Panc1 (cell line): ENCODE results near the gene JAG1. TPM values are rescaled to one million over a fixed set of nuclear protein-coding genes. Genes with fewer than 3 reads are reported as not detected.

Experiments
- ATAC-seq: fragments of 200-7000 bp; cut with Tn5 transposase; 2 replicates; pipeline ENCODE4 v1.9.1; 2020; ENCODE audit warnings: mild to moderate bottlenecking, moderate library complexity
- BruUV-seq: library from RNA; stranded (reverse); fragments of 400-500 nt; replicated peaks from 2 replicates; lab custom pipeline; 2021; lab: Mats Ljungman, UMichigan
- CTCF ChIA-PET: fragments of 300-600 bp; sonication (Branson Sonifier 250); formaldehyde crosslinking; loops from one replicate; lab custom pipeline; 2022; ENCODE audit warnings: antibody characterized with exemption; lab: Charles Lee
- POLR2A ChIA-PET: fragments of 300-600 bp; sonication (Branson Sonifier 250); formaldehyde crosslinking; loops from one replicate; lab custom pipeline; 2022; ENCODE audit warnings: antibody characterized with exemption; lab: Charles Lee
- DNase-seq: peaks from one replicate; pipeline ENCODE4 v3.0.0-alpha.2; 2010; ENCODE audit warnings: low read depth, low spot score
- H3K27ac ChIP-seq: 2 replicates; pipeline ENCODE4 v1.5.1; 2011; ENCODE audit warnings: mild to moderate bottlenecking, low read length, inconsistent platforms
- H3K27me3 ChIP-seq: fragments of 200-500 bp; sonication (Bioruptor generic); 2 replicates; pipeline ENCODE4 v1.6.0; 2014; ENCODE audit warnings: low read length, inconsistent platforms; ENCODE audit not compliant: control insufficient read depth, insufficient read depth
- H3K36me3 ChIP-seq: fragments of 200-500 bp; sonication (Bioruptor generic); 2 replicates; pipeline ENCODE4 v1.5.1; 2014; ENCODE audit warnings: inconsistent platforms, mild to moderate bottlenecking, low read length, moderate library complexity; ENCODE audit not compliant: control insufficient read depth, insufficient read depth
- H3K4me1 ChIP-seq: 2 replicates; pipeline ENCODE4 v1.5.1; 2011; ENCODE audit warnings: inconsistent platforms, mild to moderate bottlenecking, low read length, moderate library complexity; ENCODE audit not compliant: control insufficient read depth, insufficient read depth
- H3K4me3 ChIP-seq, 2 experiments: 2 replicates each; pipeline ENCODE4 v1.5.1; 2011 to 2012; ENCODE audit warnings: low read depth in 2 of 2, low read length in 2 of 2, mild to moderate bottlenecking in 2 of 2, inconsistent platforms in 1 of 2, moderate library complexity in 1 of 2
- H3K9me3 ChIP-seq: fragments of 200-500 bp; sonication (Bioruptor generic); 2 replicates; pipeline ENCODE4 v1.5.1; 2014; ENCODE audit warnings: low read depth, mild to moderate bottlenecking, inconsistent platforms, low read length, moderate library complexity; ENCODE audit not compliant: control insufficient read depth, insufficient read depth
- CTCF ChIP-seq: fragments of 450-650 bp; IDR thresholded peaks from 2 replicates; pipeline ENCODE4 v1.5.1; 2017; ENCODE audit warnings: mild to moderate bottlenecking
- POLR2AphosphoS5 ChIP-seq: IDR thresholded peaks from 2 replicates; pipeline ENCODE4 v1.6.1; 2012; ENCODE audit warnings: mild to moderate bottlenecking, low read depth, low read length, moderate library complexity
- REST ChIP-seq, 2 experiments: IDR thresholded peaks; 2 replicates each; pipeline ENCODE4 v1.6.1; 2011 to 2012; ENCODE audit warnings: low read depth in 2 of 2, control low read depth in 1 of 2, low read length in 1 of 2, mild to moderate bottlenecking in 1 of 2, moderate library complexity in 1 of 2; ENCODE audit not compliant: insufficient read depth in 1 of 2
- SIN3A ChIP-seq: IDR thresholded peaks from 2 replicates; pipeline ENCODE4 v1.6.1; 2012; ENCODE audit warnings: low read depth, mild to moderate bottlenecking, low read length, moderate library complexity, borderline replicate concordance; ENCODE audit not compliant: insufficient read depth
- TCF7L2 ChIP-seq: IDR thresholded peaks from 2 replicates; pipeline ENCODE4 v1.6.1; 2011; ENCODE audit warnings: mild to moderate bottlenecking, low read depth, low read length, inconsistent platforms
- in situ Hi-C: cut with HindIII; loops from 2 replicates; pipeline ENCODE4 v1.10.0; 2016; ENCODE audit warnings: low sequenced_read_pairs, low pct_unique_long_range_greater_than_20kb
- intact Hi-C: fragments of 100-400 bp; cut with micrococcal nuclease; formaldehyde crosslinking; loops from one replicate; pipeline ENCODE4 v1.10.0; 2022; ENCODE audit not compliant: unreplicated experiment
- total RNA-seq: library from RNA; stranded (reverse); gene quantifications from one replicate; pipeline ENCODE4 v1.2.1, GENCODE V29; 2021; ENCODE audit not compliant: unreplicated experiment

Gene JAG1
- total RNA-seq, 1 experiment from 2014 or later, result 21.2 TPM

- no peaks in the 10 kb centered on the region for H3K36me3 ChIP-seq
- no TSS peak for BruUV-seq
- in situ Hi-C loops, result no loop called here
- POLR2A ChIA-PET, result interaction anchor here (0.5 kb wide), 1 partner anchor 81 kb away, joined by 3 read pairs; no protein-coding TSS in a partner anchor
- CTCF ChIA-PET, result no interaction called here
- H3K4me3 ChIP-seq, result peak overlapping the region in 1 of 2 experiments; percentile 19; a peak in 2 of 4 replicates
- DNase-seq (peak; percentile 86), ATAC-seq (peak; percentile 97)
- no peaks in the 10 kb centered on the region for H3K9me3 ChIP-seq
- intact Hi-C loops, result no loop called here
- H3K4me1 ChIP-seq, result peaks cover 9% of the 10 kb centered on the region; the same call in 1 of the 2 replicates
- H3K27ac ChIP-seq, result peak overlapping the region; percentile 11; the same call in 1 of the 2 replicates
- TF ChIP-seq SIN3A (no peak), CTCF (no peak), REST (IDR thresholded peaks at IDR 0.05; ENCODE audit: insufficient read depth in 1 of 2, low read depth in 2 of 2, low read length in 1 of 2) (no peak), POLR2AphosphoS5 (no peak), TCF7L2 (no peak)
- no peaks in the 10 kb centered on the region for H3K27me3 ChIP-seq
Observed at GRCh38 chr20:10705801-10706459, 32.1 kb upstream of the JAG1 start.

GRCh38 chr20:10701607-10702006, 27.8 kb upstream of the JAG1 start:
- H3K27ac ChIP-seq, result no peak overlapping the region
- no peaks in the 10 kb centered on the region for H3K9me3 ChIP-seq
- no peaks in the 10 kb centered on the region for H3K36me3 ChIP-seq
- ATAC-seq (no peak), DNase-seq (no peak)
- no TSS peak for BruUV-seq
- TF ChIP-seq TCF7L2 (no peak), SIN3A (no peak), POLR2AphosphoS5 (no peak), REST (IDR thresholded peaks at IDR 0.05; ENCODE audit: insufficient read depth in 1 of 2, low read depth in 2 of 2, low read length in 1 of 2) (no peak), CTCF (no peak; the same call in 1 of the 2 replicates)
- no peaks in the 10 kb centered on the region for H3K27me3 ChIP-seq
- H3K4me3 ChIP-seq, result no peak overlapping the region
- POLR2A ChIA-PET, result no interaction called here
- in situ Hi-C loops (no loop called here), intact Hi-C loops (no loop called here)
- CTCF ChIA-PET, result no interaction called here
- 0 out of 2 replicates have a peak, but pooled peaks cover 4% of the 10 kb centered on the region for H3K4me1 ChIP-seq
